Mucosa of rectum (tissue), 2 donors: ENCODE results near the gene DMKN.

Experiments used
- H3K27ac ChIP-seq, 2 donors: one replicate each; pipeline ENCODE4 v1.7.0; 2013; ENCODE audit warnings: inconsistent platforms in 2 of 2, low read depth in 2 of 2, low read length in 2 of 2
- H3K27me3 ChIP-seq, 2 donors: one replicate each; pipeline ENCODE4 v1.7.0; 2013; ENCODE audit warnings: low read length in 2 of 2; ENCODE audit not compliant: control insufficient read depth in 2 of 2, insufficient read depth in 2 of 2
- H3K36me3 ChIP-seq, 2 donors: one replicate each; pipeline ENCODE4 v1.7.0; 2013; ENCODE audit warnings: low read length in 2 of 2; ENCODE audit not compliant: control insufficient read depth in 2 of 2, insufficient read depth in 2 of 2
- H3K4me1 ChIP-seq, 2 donors: one replicate each; pipeline ENCODE4 v1.7.0; 2013; ENCODE audit warnings: low read length in 2 of 2, mild to moderate bottlenecking in 1 of 2; ENCODE audit not compliant: control insufficient read depth in 2 of 2, insufficient read depth in 2 of 2
- H3K4me3 ChIP-seq, 2 donors: one replicate each; pipeline ENCODE4 v1.7.0; 2013; ENCODE audit warnings: low read length in 2 of 2
- H3K9ac ChIP-seq, 2 donors: one replicate each; pipeline ENCODE4 v1.7.0; 2013; ENCODE audit warnings: low read length in 2 of 2, low read depth in 1 of 2, mild to moderate bottlenecking in 1 of 2
- H3K9me3 ChIP-seq, 2 donors: one replicate each; pipeline ENCODE4 v1.7.0; 2013; ENCODE audit warnings: low read length in 2 of 2; ENCODE audit not compliant: control insufficient read depth in 2 of 2
- donor health status: healthy.
- donor health status: Normal muscosa, but diverticular disease.

Gene DMKN

GRCh38 chr19:35540356-35540927, 27.0 kb upstream of the DMKN start:
- no peak overlapping the region for H3K4me3 ChIP-seq
- no peaks in the 10 kb centered on the region for H3K27me3 ChIP-seq
- no peaks in the 10 kb centered on the region for H3K36me3 ChIP-seq
- H3K4me1 ChIP-seq, result peaks cover 0 to 7% of the 10 kb centered on the region in 2 donors
- H3K27ac ChIP-seq, result no peak overlapping the region
- no peak overlapping the region for H3K9ac ChIP-seq
- H3K9me3 ChIP-seq, result no peaks in the 10 kb centered on the region

- no peak overlapping the region for H3K9ac ChIP-seq
Measured at GRCh38 chr19:35539850-35540249, 26.4 kb upstream of the DMKN start.

GRCh38 chr19:35539314-35539713, 25.9 kb upstream of the DMKN start:
- Histone ChIP-seq H3K9ac (no peak overlapping the region), H3K36me3 (no peaks in the 10 kb centered on the region), H3K4me1 (peaks cover 0 to under 1% of the 10 kb centered on the region in 2 donors), H3K4me3 (no peak overlapping the region), H3K9me3 (no peaks in the 10 kb centered on the region), H3K27ac (no peak overlapping the region), H3K27me3 (no peaks in the 10 kb centered on the region)

More at GRCh38 chr19:35539850-35540249, 26.4 kb upstream of the DMKN start:
- Histone ChIP-seq H3K27me3 (no peaks in the 10 kb centered on the region), H3K4me1 (peaks cover 0 to 6% of the 10 kb centered on the region in 2 donors), H3K4me3 (no peak overlapping the region), H3K36me3 (no peaks in the 10 kb centered on the region), H3K9me3 (no peaks in the 10 kb centered on the region), H3K27ac (no peak overlapping the region)

GRCh38 chr19:35534803-35535480, 21.5 kb upstream of the DMKN start:
- H3K36me3 ChIP-seq, result no peaks in the 10 kb centered on the region
- H3K9me3 ChIP-seq, result no peaks in the 10 kb centered on the region
- no peak overlapping the region for H3K4me3 ChIP-seq
- no peak overlapping the region for H3K9ac ChIP-seq
- no peaks in the 10 kb centered on the region for H3K4me1 ChIP-seq
- peaks cover 5 to 7% of the 10 kb centered on the region in 2 donors for H3K27me3 ChIP-seq
- H3K27ac ChIP-seq, result no peak overlapping the region

GRCh38 chr19:35533822-35534392, 20.5 kb upstream of the DMKN start:
- no peaks in the 10 kb centered on the region for H3K4me1 ChIP-seq
- no peak overlapping the region for H3K27ac ChIP-seq
- H3K9ac ChIP-seq, result no peak overlapping the region
- H3K36me3 ChIP-seq, result no peaks in the 10 kb centered on the region
- peaks cover 5 to 11% of the 10 kb centered on the region in 2 donors for H3K27me3 ChIP-seq
- H3K9me3 ChIP-seq, result no peaks in the 10 kb centered on the region
- H3K4me3 ChIP-seq, result no peak overlapping the region

GRCh38 chr19:35533201-35533821, 19.9 kb upstream of the DMKN start, which contains the start of gene GAPDHS:
TSS of gene GAPDHS (plus strand) at chr19:35533456. CDS start at chr19:35533528, 72 bp downstream.
- Histone ChIP-seq H3K4me3 (no peak within 1 kb of the TSS), H3K4me1 (no peaks in the 10 kb centered on the region), H3K9me3 (no peaks in the 10 kb centered on the region), H3K36me3 (no peaks in the 10 kb centered on the region), H3K27ac (no peak within 1 kb of the TSS), H3K9ac (no peak within 1 kb of the TSS), H3K27me3 (peaks cover 5 to 15% of the 10 kb centered on the region in 2 donors)

- Histone ChIP-seq H3K27ac (no peak overlapping the region), H3K4me3 (no peak overlapping the region), H3K9me3 (no peaks in the 10 kb centered on the region), H3K36me3 (no peaks in the 10 kb centered on the region), H3K9ac (no peak overlapping the region), H3K27me3 (peaks cover 5 to 15% of the 10 kb centered on the region in 2 donors), H3K4me1 (no peaks in the 10 kb centered on the region)
Measured at GRCh38 chr19:35531291-35531690, 17.8 kb upstream of the DMKN start.

GRCh38 chr19:35529241-35530218, 16.1 kb upstream of the DMKN start:
- Histone ChIP-seq H3K27ac (no peak overlapping the region), H3K9me3 (no peaks in the 10 kb centered on the region), H3K4me1 (no peaks in the 10 kb centered on the region), H3K9ac (no peak overlapping the region), H3K4me3 (no peak overlapping the region), H3K27me3 (peaks cover 5 to 15% of the 10 kb centered on the region in 2 donors), H3K36me3 (no peaks in the 10 kb centered on the region)

GRCh38 chr19:35528218-35529038, 15.0 kb upstream of the DMKN start, which contains the start of gene SBSN:
TSS of gene SBSN (minus strand) at chr19:35528311. CDS start at chr19:35528281, 30 bp downstream.
- Histone ChIP-seq H3K27ac (no peak within 1 kb of the TSS), H3K36me3 (no peaks in the 10 kb centered on the region), H3K27me3 (peaks cover 2 to 13% of the 10 kb centered on the region in 2 donors), H3K9me3 (no peaks in the 10 kb centered on the region), H3K9ac (no peak within 1 kb of the TSS), H3K4me3 (no peak within 1 kb of the TSS), H3K4me1 (no peaks in the 10 kb centered on the region)
